ENCODE measurements around the gene SRC.

SRC gene

DNA sequence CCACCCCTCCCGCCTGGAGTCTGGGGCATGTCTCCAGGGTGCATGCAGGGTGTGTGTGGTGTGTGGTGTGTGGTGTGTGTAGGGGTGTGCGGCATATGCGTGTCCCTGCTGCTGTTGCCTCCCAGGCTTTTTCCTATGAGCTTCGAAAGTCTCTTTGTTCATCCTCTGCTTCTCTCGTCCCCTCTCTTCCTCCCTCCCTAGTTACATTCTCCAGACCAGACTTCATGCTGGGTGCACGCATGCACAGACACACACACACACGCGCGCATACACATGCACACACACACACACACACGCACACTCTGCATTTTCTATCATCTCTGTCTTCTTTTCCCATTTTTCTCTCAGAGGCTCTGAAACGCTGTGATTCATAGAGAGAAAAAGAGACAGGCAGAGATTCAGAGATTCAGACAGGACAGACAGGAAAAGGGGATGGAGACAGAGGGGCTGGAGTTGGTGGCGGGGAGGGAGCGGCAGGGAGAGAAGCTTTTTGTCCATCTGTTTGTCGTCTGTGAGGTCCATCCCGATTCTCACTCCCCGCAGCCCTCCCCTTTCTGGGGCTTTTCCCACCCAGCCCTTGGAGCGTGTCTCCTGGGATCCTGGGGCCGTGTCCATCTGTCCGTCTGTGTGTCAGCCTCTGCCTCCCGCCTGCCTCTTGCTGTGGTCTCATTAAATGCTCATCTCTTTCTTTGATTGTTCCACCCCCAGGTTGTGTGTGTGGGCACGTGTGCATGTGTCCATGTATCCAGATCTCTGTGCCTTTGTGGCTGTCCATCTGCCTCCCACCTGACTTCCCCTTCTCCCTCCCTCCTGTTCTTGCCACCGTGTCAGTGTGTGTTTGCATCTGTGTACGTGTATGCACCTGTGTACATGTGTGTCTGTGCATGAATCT, 62.6 kb downstream of the SRC start:
- Histone ChIP-seq H3K4me3 (ENCODE audit: low read length in 2 of 2) (no peak overlapping the region), H3K27ac (ENCODE audit: low read length) (no peak overlapping the region), H3K4me1 (ENCODE audit: control insufficient read depth, insufficient read depth, low read length) (peaks cover 39% of the 10 kb centered on the region), H3K27me3 (ENCODE audit: control insufficient read depth in 1 of 2, insufficient read depth in 2 of 2, low read length in 2 of 2) (peaks cover 7 to 10% of the 10 kb centered on the region in 2 donors), H3K9ac (ENCODE audit: low read length in 2 of 2) (no peak overlapping the region), H3K9me3 (ENCODE audit: control insufficient read depth in 2 of 2, low read length in 2 of 2) (no peaks in the 10 kb centered on the region), H3K36me3 (ENCODE audit: control insufficient read depth in 2 of 2, insufficient read depth in 2 of 2, low read length in 2 of 2) (no peaks in the 10 kb centered on the region)

DNA sequence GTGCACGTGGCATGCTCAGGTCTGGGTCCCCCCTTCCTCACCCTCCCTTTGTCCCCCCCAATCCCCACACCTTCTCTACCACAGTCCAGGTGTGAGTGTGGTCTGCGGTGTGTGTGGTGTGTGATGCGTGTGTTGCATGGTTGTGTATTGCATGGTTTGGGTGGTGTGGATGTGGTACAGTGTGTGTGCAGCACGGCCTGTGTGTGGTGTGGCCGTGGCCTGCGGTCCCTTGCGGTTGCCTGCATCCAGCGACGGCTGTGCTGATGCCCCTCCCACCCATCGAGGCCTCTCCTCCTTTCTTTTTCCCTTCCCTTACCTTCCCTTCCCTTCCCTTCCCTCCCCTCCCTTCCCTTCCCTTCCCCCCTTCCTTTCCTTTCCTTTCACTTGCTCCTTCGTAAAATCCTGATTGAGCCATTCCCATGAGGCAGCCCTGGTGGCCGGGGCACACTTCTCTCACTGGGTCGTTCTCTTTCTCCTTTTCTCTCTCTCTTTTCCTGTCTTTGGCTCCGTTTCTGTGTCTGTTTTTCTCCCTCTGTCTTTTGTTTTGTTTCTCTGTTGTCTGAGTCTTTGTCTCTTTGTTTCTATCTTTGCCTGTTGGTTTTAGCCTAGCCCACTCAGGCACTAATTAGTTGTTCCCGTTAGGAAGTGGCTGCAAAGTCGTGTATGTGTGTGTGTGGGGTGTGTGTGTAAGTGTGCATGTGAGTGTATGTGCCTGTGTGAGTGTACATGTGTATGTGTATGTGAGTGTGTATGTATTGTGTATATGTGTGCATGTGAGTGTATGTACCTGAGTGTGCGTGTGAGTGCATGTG, 65.7 kb downstream of the SRC start:
- H3K27me3 ChIP-seq (ENCODE audit: control insufficient read depth in 1 of 2, insufficient read depth in 2 of 2, low read length in 2 of 2): peaks cover 7 to 11% of the 10 kb centered on the region in 2 donors
- H3K36me3 ChIP-seq (ENCODE audit: control insufficient read depth in 2 of 2, insufficient read depth in 2 of 2, low read length in 2 of 2): no peaks in the 10 kb centered on the region
- H3K4me1 ChIP-seq (ENCODE audit: control insufficient read depth, insufficient read depth, low read length): peaks cover 31% of the 10 kb centered on the region
- peak overlapping the region in 1 of 2 donors; percentile 28 for H3K9ac ChIP-seq (ENCODE audit: low read length in 2 of 2)
- peak overlapping the region; percentile 50 to 76 for H3K4me3 ChIP-seq (ENCODE audit: low read length in 2 of 2)
- H3K9me3 ChIP-seq (ENCODE audit: control insufficient read depth in 2 of 2, low read length in 2 of 2): no peaks in the 10 kb centered on the region
- no peak overlapping the region for H3K27ac ChIP-seq (ENCODE audit: low read length)

DNA sequence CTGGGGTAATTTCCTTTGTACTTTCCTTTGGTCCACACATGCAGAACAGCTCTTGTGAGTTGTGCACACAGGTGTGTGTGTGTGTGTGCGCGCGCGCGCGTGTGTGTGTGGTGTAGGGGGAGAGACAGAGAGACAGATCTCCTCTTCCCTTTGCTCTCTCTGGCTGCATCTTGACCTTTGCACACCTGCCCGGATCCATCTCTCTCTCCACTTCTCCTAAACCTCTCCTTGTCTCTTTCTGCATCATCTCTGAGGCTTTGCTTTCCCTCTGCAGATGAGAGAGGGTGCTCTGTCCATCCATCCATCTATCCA, 67.0 kb downstream of the SRC start:
- H3K4me3 ChIP-seq (ENCODE audit: low read length in 2 of 2): no peak overlapping the region
- no peak overlapping the region for H3K9ac ChIP-seq (ENCODE audit: low read length in 2 of 2)
- peaks cover 23% of the 10 kb centered on the region for H3K4me1 ChIP-seq (ENCODE audit: control insufficient read depth, insufficient read depth, low read length)
- H3K9me3 ChIP-seq (ENCODE audit: control insufficient read depth in 2 of 2, low read length in 2 of 2): no peaks in the 10 kb centered on the region
- peaks cover 7 to 11% of the 10 kb centered on the region in 2 donors for H3K27me3 ChIP-seq (ENCODE audit: control insufficient read depth in 1 of 2, insufficient read depth in 2 of 2, low read length in 2 of 2)
- no peaks in the 10 kb centered on the region for H3K36me3 ChIP-seq (ENCODE audit: control insufficient read depth in 2 of 2, insufficient read depth in 2 of 2, low read length in 2 of 2)
- no peak overlapping the region for H3K27ac ChIP-seq (ENCODE audit: low read length)

DNA sequence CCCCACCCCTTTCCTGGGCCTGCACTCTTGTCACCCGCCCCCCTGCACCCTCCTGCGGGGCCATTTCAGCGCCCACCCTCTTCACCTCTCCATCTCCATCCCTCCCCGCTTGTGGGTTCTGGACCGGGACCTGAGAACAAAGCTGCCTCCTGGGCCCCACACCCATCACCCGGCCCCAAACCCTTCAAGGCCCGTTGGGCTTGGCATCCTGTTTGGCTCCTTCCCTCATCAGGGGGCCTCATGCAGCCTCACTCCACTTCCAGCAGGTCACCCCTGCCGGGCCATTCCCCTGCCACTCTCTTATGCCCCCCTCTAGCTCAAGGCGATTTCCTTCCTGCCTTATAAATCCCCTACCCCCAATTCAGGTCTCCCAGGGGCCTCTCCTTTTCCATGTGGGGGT, 67.4 kb downstream of the SRC start:
- H3K36me3 ChIP-seq (ENCODE audit: control insufficient read depth in 2 of 2, insufficient read depth in 2 of 2, low read length in 2 of 2): no peaks in the 10 kb centered on the region
- peaks cover 23% of the 10 kb centered on the region for H3K4me1 ChIP-seq (ENCODE audit: control insufficient read depth, insufficient read depth, low read length)
- peaks cover 7 to 11% of the 10 kb centered on the region in 2 donors for H3K27me3 ChIP-seq (ENCODE audit: control insufficient read depth in 1 of 2, insufficient read depth in 2 of 2, low read length in 2 of 2)
- no peak overlapping the region for H3K4me3 ChIP-seq (ENCODE audit: low read length in 2 of 2)
- H3K27ac ChIP-seq (ENCODE audit: low read length): no peak overlapping the region
- no peak overlapping the region for H3K9ac ChIP-seq (ENCODE audit: low read length in 2 of 2)
- no peaks in the 10 kb centered on the region for H3K9me3 ChIP-seq (ENCODE audit: control insufficient read depth in 2 of 2, low read length in 2 of 2)

DNA sequence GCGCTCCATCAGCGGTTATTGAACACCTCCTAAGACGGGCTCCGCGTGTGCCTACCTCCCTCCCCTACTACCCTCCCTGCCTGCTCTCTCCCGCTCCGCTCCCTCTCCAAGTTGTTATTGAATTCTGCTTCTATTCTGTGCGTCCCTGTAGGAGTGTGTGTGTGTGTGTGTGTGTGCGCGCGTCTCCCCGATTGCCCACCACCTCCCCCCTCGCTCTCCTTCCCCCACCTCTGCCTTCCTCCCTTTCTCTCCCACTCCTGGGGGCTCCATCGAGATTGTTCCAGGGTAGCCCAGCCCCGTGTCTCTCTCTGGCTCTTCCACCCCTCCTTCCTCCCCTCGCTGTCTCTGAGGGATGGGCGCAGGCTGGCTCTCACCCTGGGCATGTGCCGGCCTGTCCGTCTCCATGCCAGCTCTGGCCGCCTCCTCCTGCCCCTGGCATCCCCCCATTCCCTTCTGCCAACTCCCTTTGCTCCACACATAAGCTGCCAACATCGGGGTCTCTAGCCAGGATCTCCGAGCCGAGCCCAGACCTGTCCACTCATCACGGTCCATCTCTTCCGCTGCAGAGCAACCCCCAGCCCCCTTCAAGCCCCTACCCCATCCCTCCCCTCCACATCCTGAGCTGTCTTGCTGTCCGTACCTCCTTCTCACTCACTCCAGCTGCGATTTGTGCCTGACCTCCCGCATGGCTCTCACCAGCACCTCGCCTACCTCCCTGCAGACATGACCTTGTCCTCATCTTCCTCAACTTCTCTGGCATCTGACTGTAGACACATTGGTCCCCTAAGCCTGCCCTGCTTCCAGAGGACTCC, 68.5 kb downstream of the SRC start:
- Histone ChIP-seq H3K36me3 (ENCODE audit: control insufficient read depth in 2 of 2, insufficient read depth in 2 of 2, low read length in 2 of 2) (no peaks in the 10 kb centered on the region), H3K4me3 (ENCODE audit: low read length in 2 of 2) (no peak overlapping the region), H3K9ac (ENCODE audit: low read length in 2 of 2) (no peak overlapping the region), H3K4me1 (ENCODE audit: control insufficient read depth, insufficient read depth, low read length) (peaks cover 17% of the 10 kb centered on the region), H3K27ac (ENCODE audit: low read length) (no peak overlapping the region), H3K9me3 (ENCODE audit: control insufficient read depth in 2 of 2, low read length in 2 of 2) (no peaks in the 10 kb centered on the region), H3K27me3 (ENCODE audit: control insufficient read depth in 1 of 2, insufficient read depth in 2 of 2, low read length in 2 of 2) (peaks cover 6 to 7% of the 10 kb centered on the region in 2 donors)

DNA sequence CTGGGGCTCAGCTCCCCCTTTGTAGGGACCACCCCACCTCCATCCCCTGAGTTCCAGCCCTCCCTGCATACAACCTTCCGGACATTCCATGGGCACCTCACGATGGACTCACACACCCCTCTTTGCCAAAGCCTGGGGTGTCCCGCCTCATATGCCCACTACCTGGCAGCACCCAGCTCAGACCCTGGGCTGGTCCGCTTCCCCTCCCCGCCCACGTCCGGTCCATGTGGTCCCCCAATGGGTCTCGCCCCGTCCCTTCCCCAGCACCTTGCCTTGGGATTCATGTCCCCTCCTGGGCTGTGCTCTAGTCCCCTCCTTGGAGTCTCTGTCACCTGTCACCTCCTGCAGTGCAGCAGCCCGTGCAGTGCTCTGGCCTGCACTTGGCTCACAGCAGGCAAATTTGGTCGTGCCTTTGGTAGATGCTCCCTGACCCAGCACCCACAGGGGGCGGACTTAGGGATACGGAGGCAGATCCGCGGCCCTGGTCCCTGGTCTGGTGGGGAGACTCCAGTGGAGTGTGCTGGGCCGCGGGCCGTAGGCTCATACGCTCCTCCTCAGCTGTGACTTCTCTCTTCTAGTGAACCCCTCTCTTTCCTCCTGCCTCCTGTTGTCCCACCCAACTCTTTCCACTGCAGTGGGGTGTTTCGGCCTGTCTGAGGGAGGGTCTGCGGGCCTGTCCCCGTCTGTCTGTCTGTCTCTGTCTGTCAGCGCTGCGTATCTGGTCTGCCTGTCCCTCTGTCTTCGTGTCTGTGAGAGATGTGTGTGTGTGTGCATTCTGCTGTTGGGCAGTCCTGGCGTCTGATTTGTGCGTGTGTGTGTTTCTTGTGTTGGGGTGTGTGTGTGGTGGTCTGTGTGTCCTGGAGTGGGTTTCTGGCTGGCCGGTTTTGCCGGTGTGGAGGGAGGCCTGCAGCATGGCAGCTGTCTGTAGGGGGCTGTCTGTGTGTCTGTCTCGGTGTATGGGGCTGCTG, 69.5 kb downstream of the SRC start:
- Histone ChIP-seq H3K9me3 (ENCODE audit: control insufficient read depth in 2 of 2, low read length in 2 of 2) (no peaks in the 10 kb centered on the region), H3K27ac (ENCODE audit: low read length) (no peak overlapping the region), H3K4me1 (ENCODE audit: control insufficient read depth, insufficient read depth, low read length) (peaks cover 17% of the 10 kb centered on the region), H3K27me3 (ENCODE audit: control insufficient read depth in 1 of 2, insufficient read depth in 2 of 2, low read length in 2 of 2) (peaks cover 0 to 4% of the 10 kb centered on the region in 2 donors), H3K9ac (ENCODE audit: low read length in 2 of 2) (no peak overlapping the region), H3K4me3 (ENCODE audit: low read length in 2 of 2) (no peak overlapping the region), H3K36me3 (ENCODE audit: control insufficient read depth in 2 of 2, insufficient read depth in 2 of 2, low read length in 2 of 2) (no peaks in the 10 kb centered on the region)

DNA sequence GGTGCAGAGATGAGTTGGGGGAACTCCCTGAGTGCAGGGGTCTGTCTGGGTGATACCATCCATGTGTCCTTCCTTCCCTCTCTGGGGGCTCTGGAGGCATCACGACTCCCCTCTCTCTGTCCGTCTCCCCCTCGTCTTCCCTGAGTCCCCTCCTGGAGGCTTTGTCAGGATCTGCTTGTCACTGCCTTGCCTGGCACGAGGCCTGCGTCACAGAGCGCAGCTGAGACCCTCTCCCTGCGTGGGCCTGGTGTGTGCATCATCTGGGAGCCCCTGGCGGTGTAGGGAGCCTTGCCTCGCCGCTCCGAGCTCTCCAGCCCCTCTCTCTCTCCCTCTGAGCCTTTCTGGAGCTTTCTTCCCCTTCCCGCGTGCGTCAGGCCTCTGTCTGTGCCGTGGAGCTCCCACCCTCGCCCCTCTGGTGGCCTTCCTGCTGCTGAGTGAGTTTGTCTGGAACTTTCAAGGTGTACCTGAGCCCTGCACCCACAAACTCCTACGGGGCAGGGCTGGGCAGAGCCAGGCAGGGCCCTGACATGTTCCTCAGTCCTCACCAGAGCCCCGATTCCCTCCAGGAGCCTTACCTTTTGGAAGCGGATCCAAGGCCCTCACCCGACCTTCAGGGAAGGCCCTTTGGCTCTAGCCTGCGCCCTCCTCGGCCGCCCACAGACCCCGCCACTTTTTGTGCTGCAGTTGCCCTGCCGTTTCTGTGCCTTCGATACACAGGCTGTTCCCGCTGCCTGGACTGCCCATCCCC, 70.3 kb downstream of the SRC start:
- Histone ChIP-seq H3K4me1 (ENCODE audit: control insufficient read depth, insufficient read depth, low read length) (peaks cover 17% of the 10 kb centered on the region), H3K27me3 (ENCODE audit: control insufficient read depth in 1 of 2, insufficient read depth in 2 of 2, low read length in 2 of 2) (peaks cover 0 to 4% of the 10 kb centered on the region in 2 donors), H3K27ac (ENCODE audit: low read length) (no peak overlapping the region), H3K9ac (ENCODE audit: low read length in 2 of 2) (no peak overlapping the region), H3K4me3 (ENCODE audit: low read length in 2 of 2) (no peak overlapping the region), H3K36me3 (ENCODE audit: control insufficient read depth in 2 of 2, insufficient read depth in 2 of 2, low read length in 2 of 2) (no peaks in the 10 kb centered on the region), H3K9me3 (ENCODE audit: control insufficient read depth in 2 of 2, low read length in 2 of 2) (no peaks in the 10 kb centered on the region)

DNA sequence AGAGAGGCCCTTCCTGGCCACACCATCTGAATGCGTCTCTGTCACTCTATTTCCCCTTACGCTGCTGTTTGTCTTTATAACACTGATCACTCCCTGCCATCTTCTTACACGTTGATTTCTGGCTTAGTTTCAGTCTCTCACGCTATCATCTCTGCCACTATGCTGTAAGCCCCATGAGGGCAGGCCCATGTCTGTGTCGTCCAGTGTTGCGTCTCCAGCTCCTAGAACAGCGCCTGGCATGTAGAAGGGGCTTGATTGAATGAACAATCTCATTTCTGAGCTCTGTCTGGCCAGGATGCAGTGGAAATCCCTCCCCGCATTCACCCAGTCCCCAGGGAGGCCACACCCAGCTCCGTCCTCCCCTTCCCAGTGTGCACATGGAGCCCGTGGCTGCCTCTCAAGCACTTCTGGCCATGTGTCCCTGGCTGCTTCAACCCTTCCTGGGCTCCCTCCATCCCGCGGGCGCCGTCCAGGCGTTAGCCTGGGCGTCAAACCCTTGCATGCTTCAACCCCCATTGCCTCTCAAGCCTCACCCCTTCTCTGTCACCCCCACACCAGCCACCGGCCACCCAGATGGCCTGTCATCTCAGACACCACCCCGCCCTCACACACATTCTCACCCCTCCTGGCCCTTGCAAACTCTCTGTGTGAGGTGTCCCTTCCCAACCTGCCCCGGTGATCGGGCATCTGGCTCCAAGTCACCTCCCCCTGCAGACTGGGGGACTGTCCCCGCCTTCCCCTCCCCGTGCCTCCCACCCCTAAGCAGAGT, 71.1 kb downstream of the SRC start:
- Histone ChIP-seq H3K27me3 (ENCODE audit: control insufficient read depth in 1 of 2, insufficient read depth in 2 of 2, low read length in 2 of 2) (peaks cover 0 to 4% of the 10 kb centered on the region in 2 donors), H3K36me3 (ENCODE audit: control insufficient read depth in 2 of 2, insufficient read depth in 2 of 2, low read length in 2 of 2) (no peaks in the 10 kb centered on the region), H3K4me1 (ENCODE audit: control insufficient read depth, insufficient read depth, low read length) (peaks cover 13% of the 10 kb centered on the region), H3K9ac (ENCODE audit: low read length in 2 of 2) (no peak overlapping the region), H3K9me3 (ENCODE audit: control insufficient read depth in 2 of 2, low read length in 2 of 2) (no peaks in the 10 kb centered on the region), H3K27ac (ENCODE audit: low read length) (no peak overlapping the region), H3K4me3 (ENCODE audit: low read length in 2 of 2) (no peak overlapping the region)
